ENCODE data around the gene SCN9A.
"Not testable (repeated sequence)": the region's sequence is repeated elsewhere in the genome, so short reads cannot be mapped to it uniquely, and the experiment has no call there.

SCN9A gene

GRCh38 chr2:166233244-166233643 is 142.5 kb downstream of the SCN9A start:
- no peak for TF ChIP-seq CTCF (IDR thresholded peaks at IDR 0.05; ENCODE audit: extremely low read depth, missing control alignments)
- DNase-seq (ENCODE audit: low spot score): no peak

- no peak for DNase-seq (ENCODE audit: low spot score)
- TF ChIP-seq CTCF (IDR thresholded peaks at IDR 0.05; ENCODE audit: extremely low read depth, missing control alignments): no peak
Measured at GRCh38 chr2:166230724-166231070, 145.0 kb downstream of the SCN9A start.

- TF ChIP-seq CTCF (IDR thresholded peaks at IDR 0.05; ENCODE audit: extremely low read depth, missing control alignments): no peak
- no peak for DNase-seq (ENCODE audit: low spot score)
Measured at GRCh38 chr2:166230024-166230723, 145.6 kb downstream of the SCN9A start.

GRCh38 chr2:166229678-166230023 is 146.1 kb downstream of the SCN9A start:
- no peak for DNase-seq (ENCODE audit: low spot score)

GRCh38 chr2:166224197-166224596 is 151.5 kb downstream of the SCN9A start:
- no peak for DNase-seq (ENCODE audit: low spot score)
- no peak for TF ChIP-seq CTCF (IDR thresholded peaks at IDR 0.05; ENCODE audit: extremely low read depth, missing control alignments)

More at GRCh38 chr2:166229678-166230023, 146.1 kb downstream of the SCN9A start:
- TF ChIP-seq CTCF (IDR thresholded peaks at IDR 0.05; ENCODE audit: extremely low read depth, missing control alignments): no peak

- DNase-seq (ENCODE audit: low spot score): no peak
- no peak for TF ChIP-seq CTCF (IDR thresholded peaks at IDR 0.05; ENCODE audit: extremely low read depth, missing control alignments)
Measured at GRCh38 chr2:166223298-166223697, 152.4 kb downstream of the SCN9A start.

GRCh38 chr2:166211079-166211478 is 164.7 kb downstream of the SCN9A start:
- no peak for TF ChIP-seq CTCF (IDR thresholded peaks at IDR 0.05; ENCODE audit: extremely low read depth, missing control alignments)
- no peak for DNase-seq (ENCODE audit: low spot score)

GRCh38 chr2:166209944-166210343 is 165.8 kb downstream of the SCN9A start:
- not testable (repeated sequence) for DNase-seq (ENCODE audit: low spot score)

- not testable (repeated sequence) for DNase-seq (ENCODE audit: low spot score)
Measured at GRCh38 chr2:166209367-166209766, 166.4 kb downstream of the SCN9A start.

- not testable (repeated sequence) for DNase-seq (ENCODE audit: low spot score)
Measured at GRCh38 chr2:166206153-166206552, 169.6 kb downstream of the SCN9A start.
